Measurements from ENCODE around the gene ZNF155. TPM values are rescaled to one million over a fixed set of nuclear protein-coding genes. Genes with fewer than 3 reads are reported as not detected.

ZNF155 gene
- polyA plus RNA-seq, 1 donor from 2014 or later, result 17.5 TPM

Small RNA genes lying within 50 kb of the gene (small RNA-seq; reads per million reads assigned to genes)
- 0 reads per million in 3 experiments for gene AC006213.5

Other genes starting within 250 kb of the ZNF155 start
- gene SMG9, start 229.2 kb upstream of the ZNF155 start, polyA plus RNA-seq, result 33.0 and 57.5 TPM in 2 replicates
- gene KCNN4, start 203.2 kb upstream of the ZNF155 start, polyA plus RNA-seq, result not detected in 2 replicates
- gene LYPD5, start 181.7 kb upstream of the ZNF155 start, polyA plus RNA-seq, result not detected in 2 replicates
- gene ZNF283, start 156.9 kb upstream of the ZNF155 start, polyA plus RNA-seq, result 14.9 and 19.4 TPM in 2 replicates
- gene ZNF404, start 100.2 kb upstream of the ZNF155 start, polyA plus RNA-seq, result 14.3 and 22.8 TPM in 2 replicates
- 14.9 and 17.5 TPM in 2 replicates for gene ZNF45, start 48.9 kb upstream of the ZNF155 start, polyA plus RNA-seq
- 7.4 and 7.6 TPM in 2 replicates for gene ZNF221, start 33.0 kb upstream of the ZNF155 start, polyA plus RNA-seq
- 6.7 and 8.4 TPM in 2 replicates for gene ZNF230, start 18.8 kb downstream of the ZNF155 start, polyA plus RNA-seq
- 32.0 and 38.4 TPM in 2 replicates for gene ZNF222, start 41.2 kb downstream of the ZNF155 start, polyA plus RNA-seq
- 17.1 and 22.7 TPM in 2 replicates for gene ZNF223, start 67.8 kb downstream of the ZNF155 start, polyA plus RNA-seq
- gene ZNF284, start 88.0 kb downstream of the ZNF155 start, polyA plus RNA-seq, result 3.5 and 3.8 TPM in 2 replicates
- gene ZNF224, start 110.2 kb downstream of the ZNF155 start, polyA plus RNA-seq, result 41.8 and 45.4 TPM in 2 replicates
- gene ZNF225, start 129.2 kb downstream of the ZNF155 start, polyA plus RNA-seq, result 6.8 and 8.5 TPM in 2 replicates
- gene ZNF234, start 157.4 kb downstream of the ZNF155 start, polyA plus RNA-seq, result 9.1 and 14.2 TPM in 2 replicates
- 39.0 and 39.3 TPM in 2 replicates for gene ZNF226, start 180.9 kb downstream of the ZNF155 start, polyA plus RNA-seq
- gene ZNF227, start 228.3 kb downstream of the ZNF155 start, polyA plus RNA-seq, result 21.2 and 25.5 TPM in 2 replicates